WTC11 (cell line): ENCODE measurements around the gene SMIM24. TPM values are rescaled to one million over a fixed set of nuclear protein-coding genes. Genes with fewer than 3 reads are reported as not detected.

Experiments used
- ATAC-seq: fragments of 200-7000 bp; cut with Tn5 transposase; 2 replicates; pipeline ENCODE4 v1.10.0; 2021; ENCODE audit warnings: mild to moderate bottlenecking, moderate library complexity
- CTCF ChIA-PET: fragments of 300-600 bp; sonication (Branson Sonifier 250); formaldehyde crosslinking; loops from one replicate; lab custom pipeline; 2021; ENCODE audit warnings: antibody characterized with exemption; lab: Charles Lee
- POLR2A ChIA-PET: fragments of 350-600 bp; sonication (Branson Sonifier 250); formaldehyde crosslinking; loops from one replicate; lab custom pipeline; 2021; ENCODE audit warnings: antibody characterized with exemption; lab: Charles Lee
- DNase-seq: peaks from one replicate; pipeline ENCODE4 v3.0.0; 2021; ENCODE audit warnings: low spot score
- H3K27ac Mint-ChIP-seq: 2 replicates; pipeline ENCODE4 v1.8.0; 2021; ENCODE audit warnings: mixed read lengths
- H3K27me3 Mint-ChIP-seq: 2 replicates; pipeline ENCODE4 v1.8.0; 2021; ENCODE audit warnings: low read depth, mild to moderate bottlenecking, moderate library complexity, mixed read lengths
- H3K36me3 Mint-ChIP-seq: 2 replicates; pipeline ENCODE4 v1.8.0; 2021; ENCODE audit warnings: mixed read lengths
- H3K4me1 Mint-ChIP-seq: 2 replicates; pipeline ENCODE4 v1.8.0; 2022; ENCODE audit warnings: mixed read lengths
- H3K4me3 Mint-ChIP-seq: 2 replicates; pipeline ENCODE4 v1.8.0; 2021; ENCODE audit warnings: mild to moderate bottlenecking, moderate library complexity, mixed read lengths
- H3K9me3 Mint-ChIP-seq: 2 replicates; pipeline ENCODE4 v1.8.0; 2021; ENCODE audit warnings: mixed read lengths
- CBFB ChIP-seq: sonication (generic); formaldehyde crosslinking; IDR thresholded peaks from 2 replicates; pipeline ENCODE4 v1.8.1; 2022; ENCODE audit warnings: mild to moderate bottlenecking, low read depth, missing genetic modification reagents
- CREM ChIP-seq: sonication (generic); formaldehyde crosslinking; IDR thresholded peaks from 2 replicates; pipeline ENCODE4 v1.8.1; 2022; ENCODE audit warnings: mild to moderate bottlenecking, missing genetic modification reagents, moderate library complexity
- EMX1 ChIP-seq: fragments of 250-450 bp; sonication (Bioruptor Pico); IDR thresholded peaks from 2 replicates; pipeline ENCODE4 v1.8.0; 2021; ENCODE audit warnings: mild to moderate bottlenecking
- FOXK1 ChIP-seq: sonication (generic); formaldehyde crosslinking; IDR thresholded peaks from 2 replicates; pipeline ENCODE4 v1.8.0; 2022; ENCODE audit warnings: mild to moderate bottlenecking, moderate library complexity, missing genetic modification reagents
- FOXP1 ChIP-seq: sonication (generic); formaldehyde crosslinking; IDR thresholded peaks from 2 replicates; pipeline ENCODE4 v1.8.0; 2022; ENCODE audit warnings: missing genetic modification reagents, mild to moderate bottlenecking, moderate library complexity, borderline replicate concordance
- HMGA2 ChIP-seq: fragments of 250-450 bp; sonication (Bioruptor Pico); IDR thresholded peaks from 2 replicates; pipeline ENCODE4 v1.4.0; 2021; ENCODE audit warnings: mild to moderate bottlenecking, moderate library complexity
- IRF2 ChIP-seq: sonication (generic); formaldehyde crosslinking; IDR thresholded peaks from 2 replicates; pipeline ENCODE4 v1.8.0; 2022; ENCODE audit warnings: low read depth, missing genetic modification reagents, borderline replicate concordance
- MYBL2 ChIP-seq: sonication (generic); formaldehyde crosslinking; IDR thresholded peaks from 2 replicates; pipeline ENCODE4 v1.8.1; 2023; ENCODE audit warnings: mild to moderate bottlenecking, moderate library complexity, missing genetic modification reagents
- NR1H2 ChIP-seq: sonication (generic); formaldehyde crosslinking; IDR thresholded peaks from 2 replicates; pipeline ENCODE4 v1.9.0; 2021; ENCODE audit warnings: mild to moderate bottlenecking, moderate library complexity, missing genetic modification reagents
- RELA ChIP-seq: sonication (generic); formaldehyde crosslinking; IDR thresholded peaks from 2 replicates; pipeline ENCODE4 v1.8.1; 2022; ENCODE audit warnings: missing genetic modification reagents, mild to moderate bottlenecking, borderline replicate concordance
- SP1 ChIP-seq: sonication (generic); formaldehyde crosslinking; conservative IDR thresholded peaks from 2 replicates; pipeline ENCODE4 v1.8.1; 2022; ENCODE audit warnings: missing genetic modification reagents
- TP53 ChIP-seq: sonication (generic); formaldehyde crosslinking; IDR thresholded peaks from 2 replicates; pipeline ENCODE4 v1.8.1; 2023; ENCODE audit warnings: mild to moderate bottlenecking, missing genetic modification reagents
- ZNF317 ChIP-seq: sonication (generic); formaldehyde crosslinking; IDR thresholded peaks from 2 replicates; pipeline ENCODE4 v1.8.1; 2023; ENCODE audit warnings: low read depth, mild to moderate bottlenecking, moderate library complexity, missing genetic modification reagents, borderline replicate concordance
- ZNF416 ChIP-seq: fragments of 250-450 bp; sonication (Bioruptor Pico); IDR thresholded peaks from 2 replicates; pipeline ENCODE4 v1.9.0; 2021; ENCODE audit warnings: mild to moderate bottlenecking, inconsistent platforms
- ZNF671 ChIP-seq: fragments of 250-450 bp; sonication (Bioruptor Pico); IDR thresholded peaks from 2 replicates; pipeline ENCODE4 v1.8.0; 2021; ENCODE audit warnings: mild to moderate bottlenecking
- total RNA-seq: library from RNA; stranded (reverse); gene quantifications from 3 replicates; pipeline ENCODE4 v1.2.3, GENCODE V29; 2021
- TF ChIP-seq, protein P1 (sequence below): fragments of 250-450 bp; sonication (Bioruptor Pico); IDR thresholded peaks from 2 replicates; pipeline ENCODE4 v1.9.0; 2021; ENCODE audit warnings: mild to moderate bottlenecking, borderline replicate concordance
- TF ChIP-seq, protein P2 (sequence below): fragments of 200-600 bp; IDR thresholded peaks from 2 replicates; pipeline ENCODE4 v1.8.0; 2022; ENCODE audit warnings: antibody characterized with exemption
- TF ChIP-seq, protein P3 (sequence below): sonication (generic); formaldehyde crosslinking; IDR thresholded peaks from 2 replicates; pipeline ENCODE4 v1.8.0; 2022; ENCODE audit warnings: mild to moderate bottlenecking, missing genetic modification reagents
- TF ChIP-seq, protein P4 (sequence below): sonication (generic); formaldehyde crosslinking; IDR thresholded peaks from 2 replicates; pipeline ENCODE4 v1.8.0; 2023; ENCODE audit warnings: missing genetic modification reagents, mild to moderate bottlenecking, borderline replicate concordance
- TF ChIP-seq, protein P5 (sequence below): sonication (generic); formaldehyde crosslinking; IDR thresholded peaks from 2 replicates; pipeline ENCODE4 v1.8.0; 2022; ENCODE audit warnings: mild to moderate bottlenecking, missing genetic modification reagents
- TF ChIP-seq, protein P6 (sequence below): sonication (generic); formaldehyde crosslinking; IDR thresholded peaks from 2 replicates; pipeline ENCODE4 v1.8.1; 2023; ENCODE audit warnings: mild to moderate bottlenecking, missing genetic modification reagents, moderate library complexity
- TF ChIP-seq, protein P7 (sequence below): sonication (generic); formaldehyde crosslinking; IDR thresholded peaks from 2 replicates; pipeline ENCODE4 v1.8.1; 2023; ENCODE audit warnings: mild to moderate bottlenecking, moderate library complexity, missing genetic modification reagents

SMIM24 gene
- total RNA-seq, 1 experiment from 2014 or later, result 2.8 TPM

DNA sequence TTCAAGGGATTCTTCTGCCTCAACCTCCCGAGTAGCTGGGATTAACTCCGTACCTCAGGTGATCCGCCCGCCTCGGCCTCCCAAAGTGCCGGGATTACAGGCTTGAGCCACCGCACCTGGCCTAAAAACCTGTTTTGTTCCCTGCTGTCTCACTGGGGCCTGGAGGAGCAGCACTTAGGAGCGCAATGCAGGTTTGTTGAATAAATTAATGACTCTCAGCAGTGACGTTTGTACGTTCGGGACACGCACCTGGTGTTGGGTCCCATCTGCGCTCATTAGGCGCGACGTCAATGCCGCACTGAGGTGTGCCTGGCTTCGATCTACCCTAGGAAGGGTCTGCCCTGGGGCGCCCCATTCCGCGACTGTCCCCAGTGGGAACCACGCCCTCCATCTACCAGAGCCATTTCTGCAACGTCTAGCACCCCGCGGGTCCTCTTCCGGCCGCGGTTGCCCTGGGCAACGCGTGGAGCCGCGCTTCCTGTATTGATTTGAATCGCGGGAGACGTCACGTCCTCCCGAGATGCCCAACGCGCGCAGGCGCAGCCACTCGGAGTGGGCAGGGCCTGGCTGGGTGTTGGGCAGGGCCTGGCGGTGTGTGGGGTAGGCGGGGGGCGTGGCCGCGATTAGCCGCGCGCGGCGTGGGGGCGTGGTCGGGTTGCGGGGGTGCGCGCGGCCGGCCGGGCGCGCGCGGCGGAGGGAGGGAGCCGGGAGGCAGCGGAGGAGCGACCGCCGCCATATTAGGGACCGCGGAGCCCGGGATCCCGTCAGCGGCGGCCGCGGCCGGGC is 25.5 kb upstream of the SMIM24 start, which contains the start of gene FZR1:
FZR1 (plus strand) TSS at position 714 of the 786 bp plus-strand sequence. CDS start 16,679 bp downstream, outside the sequence.
- no peaks in the 10 kb centered on the region; the same call in 1 of the 2 replicates for H3K27me3 Mint-ChIP-seq
- peaks cover 12% of the 10 kb centered on the region; the same call in 1 of the 2 replicates for H3K36me3 Mint-ChIP-seq
- POLR2A ChIA-PET, result no interaction called here
- ATAC-seq (peak; percentile 84), DNase-seq (peak; percentile 97)
- H3K9me3 Mint-ChIP-seq, result no peaks in the 10 kb centered on the region
- CTCF ChIA-PET, result interaction anchor here (0.6 to 1.4 kb wide), 3 partner anchors 70 to 155 kb away, joined by 3 to 6 read pairs (median 4); no protein-coding TSS in a partner anchor
- peak within 1 kb of the TSS; percentile 99 for H3K27ac Mint-ChIP-seq
- H3K4me1 Mint-ChIP-seq, result peaks cover 21% of the 10 kb centered on the region
- H3K4me3 Mint-ChIP-seq, result peak within 1 kb of the TSS; percentile 88
- no peak for TF ChIP-seq TP53 (CRISPR knock-in tag)
- TF ChIP-seq CBFB, result 0 out of 2 replicates have a peak, but pooled peaks have one; percentile 78
- TF ChIP-seq CREM, result peak; percentile 93
- no peak for TF ChIP-seq NR1H2 (CRISPR knock-in tag)
- TF ChIP-seq, protein P1, sequence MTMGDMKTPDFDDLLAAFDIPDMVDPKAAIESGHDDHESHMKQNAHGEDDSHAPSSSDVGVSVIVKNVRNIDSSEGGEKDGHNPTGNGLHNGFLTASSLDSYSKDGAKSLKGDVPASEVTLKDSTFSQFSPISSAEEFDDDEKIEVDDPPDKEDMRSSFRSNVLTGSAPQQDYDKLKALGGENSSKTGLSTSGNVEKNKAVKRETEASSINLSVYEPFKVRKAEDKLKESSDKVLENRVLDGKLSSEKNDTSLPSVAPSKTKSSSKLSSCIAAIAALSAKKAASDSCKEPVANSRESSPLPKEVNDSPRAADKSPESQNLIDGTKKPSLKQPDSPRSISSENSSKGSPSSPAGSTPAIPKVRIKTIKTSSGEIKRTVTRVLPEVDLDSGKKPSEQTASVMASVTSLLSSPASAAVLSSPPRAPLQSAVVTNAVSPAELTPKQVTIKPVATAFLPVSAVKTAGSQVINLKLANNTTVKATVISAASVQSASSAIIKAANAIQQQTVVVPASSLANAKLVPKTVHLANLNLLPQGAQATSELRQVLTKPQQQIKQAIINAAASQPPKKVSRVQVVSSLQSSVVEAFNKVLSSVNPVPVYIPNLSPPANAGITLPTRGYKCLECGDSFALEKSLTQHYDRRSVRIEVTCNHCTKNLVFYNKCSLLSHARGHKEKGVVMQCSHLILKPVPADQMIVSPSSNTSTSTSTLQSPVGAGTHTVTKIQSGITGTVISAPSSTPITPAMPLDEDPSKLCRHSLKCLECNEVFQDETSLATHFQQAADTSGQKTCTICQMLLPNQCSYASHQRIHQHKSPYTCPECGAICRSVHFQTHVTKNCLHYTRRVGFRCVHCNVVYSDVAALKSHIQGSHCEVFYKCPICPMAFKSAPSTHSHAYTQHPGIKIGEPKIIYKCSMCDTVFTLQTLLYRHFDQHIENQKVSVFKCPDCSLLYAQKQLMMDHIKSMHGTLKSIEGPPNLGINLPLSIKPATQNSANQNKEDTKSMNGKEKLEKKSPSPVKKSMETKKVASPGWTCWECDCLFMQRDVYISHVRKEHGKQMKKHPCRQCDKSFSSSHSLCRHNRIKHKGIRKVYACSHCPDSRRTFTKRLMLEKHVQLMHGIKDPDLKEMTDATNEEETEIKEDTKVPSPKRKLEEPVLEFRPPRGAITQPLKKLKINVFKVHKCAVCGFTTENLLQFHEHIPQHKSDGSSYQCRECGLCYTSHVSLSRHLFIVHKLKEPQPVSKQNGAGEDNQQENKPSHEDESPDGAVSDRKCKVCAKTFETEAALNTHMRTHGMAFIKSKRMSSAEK (CRISPR knock-in tag), result no peak
- TF ChIP-seq FOXK1, result peak; percentile 93
- TF ChIP-seq, protein P2, sequence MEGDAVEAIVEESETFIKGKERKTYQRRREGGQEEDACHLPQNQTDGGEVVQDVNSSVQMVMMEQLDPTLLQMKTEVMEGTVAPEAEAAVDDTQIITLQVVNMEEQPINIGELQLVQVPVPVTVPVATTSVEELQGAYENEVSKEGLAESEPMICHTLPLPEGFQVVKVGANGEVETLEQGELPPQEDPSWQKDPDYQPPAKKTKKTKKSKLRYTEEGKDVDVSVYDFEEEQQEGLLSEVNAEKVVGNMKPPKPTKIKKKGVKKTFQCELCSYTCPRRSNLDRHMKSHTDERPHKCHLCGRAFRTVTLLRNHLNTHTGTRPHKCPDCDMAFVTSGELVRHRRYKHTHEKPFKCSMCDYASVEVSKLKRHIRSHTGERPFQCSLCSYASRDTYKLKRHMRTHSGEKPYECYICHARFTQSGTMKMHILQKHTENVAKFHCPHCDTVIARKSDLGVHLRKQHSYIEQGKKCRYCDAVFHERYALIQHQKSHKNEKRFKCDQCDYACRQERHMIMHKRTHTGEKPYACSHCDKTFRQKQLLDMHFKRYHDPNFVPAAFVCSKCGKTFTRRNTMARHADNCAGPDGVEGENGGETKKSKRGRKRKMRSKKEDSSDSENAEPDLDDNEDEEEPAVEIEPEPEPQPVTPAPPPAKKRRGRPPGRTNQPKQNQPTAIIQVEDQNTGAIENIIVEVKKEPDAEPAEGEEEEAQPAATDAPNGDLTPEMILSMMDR, result no peak
- peak; percentile 91 for TF ChIP-seq SP1 (CRISPR knock-in tag)
- TF ChIP-seq RELA (CRISPR knock-in tag), result no peak
- no peak for TF ChIP-seq ZNF671
- TF ChIP-seq, protein P3, sequence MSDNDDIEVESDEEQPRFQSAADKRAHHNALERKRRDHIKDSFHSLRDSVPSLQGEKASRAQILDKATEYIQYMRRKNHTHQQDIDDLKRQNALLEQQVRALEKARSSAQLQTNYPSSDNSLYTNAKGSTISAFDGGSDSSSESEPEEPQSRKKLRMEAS, result peak; percentile 88
- TF ChIP-seq, protein P4, sequence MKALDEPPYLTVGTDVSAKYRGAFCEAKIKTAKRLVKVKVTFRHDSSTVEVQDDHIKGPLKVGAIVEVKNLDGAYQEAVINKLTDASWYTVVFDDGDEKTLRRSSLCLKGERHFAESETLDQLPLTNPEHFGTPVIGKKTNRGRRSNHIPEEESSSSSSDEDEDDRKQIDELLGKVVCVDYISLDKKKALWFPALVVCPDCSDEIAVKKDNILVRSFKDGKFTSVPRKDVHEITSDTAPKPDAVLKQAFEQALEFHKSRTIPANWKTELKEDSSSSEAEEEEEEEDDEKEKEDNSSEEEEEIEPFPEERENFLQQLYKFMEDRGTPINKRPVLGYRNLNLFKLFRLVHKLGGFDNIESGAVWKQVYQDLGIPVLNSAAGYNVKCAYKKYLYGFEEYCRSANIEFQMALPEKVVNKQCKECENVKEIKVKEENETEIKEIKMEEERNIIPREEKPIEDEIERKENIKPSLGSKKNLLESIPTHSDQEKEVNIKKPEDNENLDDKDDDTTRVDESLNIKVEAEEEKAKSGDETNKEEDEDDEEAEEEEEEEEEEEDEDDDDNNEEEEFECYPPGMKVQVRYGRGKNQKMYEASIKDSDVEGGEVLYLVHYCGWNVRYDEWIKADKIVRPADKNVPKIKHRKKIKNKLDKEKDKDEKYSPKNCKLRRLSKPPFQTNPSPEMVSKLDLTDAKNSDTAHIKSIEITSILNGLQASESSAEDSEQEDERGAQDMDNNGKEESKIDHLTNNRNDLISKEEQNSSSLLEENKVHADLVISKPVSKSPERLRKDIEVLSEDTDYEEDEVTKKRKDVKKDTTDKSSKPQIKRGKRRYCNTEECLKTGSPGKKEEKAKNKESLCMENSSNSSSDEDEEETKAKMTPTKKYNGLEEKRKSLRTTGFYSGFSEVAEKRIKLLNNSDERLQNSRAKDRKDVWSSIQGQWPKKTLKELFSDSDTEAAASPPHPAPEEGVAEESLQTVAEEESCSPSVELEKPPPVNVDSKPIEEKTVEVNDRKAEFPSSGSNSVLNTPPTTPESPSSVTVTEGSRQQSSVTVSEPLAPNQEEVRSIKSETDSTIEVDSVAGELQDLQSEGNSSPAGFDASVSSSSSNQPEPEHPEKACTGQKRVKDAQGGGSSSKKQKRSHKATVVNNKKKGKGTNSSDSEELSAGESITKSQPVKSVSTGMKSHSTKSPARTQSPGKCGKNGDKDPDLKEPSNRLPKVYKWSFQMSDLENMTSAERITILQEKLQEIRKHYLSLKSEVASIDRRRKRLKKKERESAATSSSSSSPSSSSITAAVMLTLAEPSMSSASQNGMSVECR (CRISPR knock-in tag), result no peak; the same call in 1 of the 2 replicates
- no peak for TF ChIP-seq IRF2 (CRISPR knock-in tag)
- peak; percentile 61; the same call in 1 of the 2 replicates for TF ChIP-seq FOXP1 (CRISPR knock-in tag)
- TF ChIP-seq, protein P5, sequence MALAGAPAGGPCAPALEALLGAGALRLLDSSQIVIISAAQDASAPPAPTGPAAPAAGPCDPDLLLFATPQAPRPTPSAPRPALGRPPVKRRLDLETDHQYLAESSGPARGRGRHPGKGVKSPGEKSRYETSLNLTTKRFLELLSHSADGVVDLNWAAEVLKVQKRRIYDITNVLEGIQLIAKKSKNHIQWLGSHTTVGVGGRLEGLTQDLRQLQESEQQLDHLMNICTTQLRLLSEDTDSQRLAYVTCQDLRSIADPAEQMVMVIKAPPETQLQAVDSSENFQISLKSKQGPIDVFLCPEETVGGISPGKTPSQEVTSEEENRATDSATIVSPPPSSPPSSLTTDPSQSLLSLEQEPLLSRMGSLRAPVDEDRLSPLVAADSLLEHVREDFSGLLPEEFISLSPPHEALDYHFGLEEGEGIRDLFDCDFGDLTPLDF, result no peak
- 0 out of 2 replicates have a peak, but pooled peaks have one; percentile 23 for TF ChIP-seq ZNF416 (CRISPR knock-in tag)
- TF ChIP-seq EMX1 (CRISPR knock-in tag), result no peak
- TF ChIP-seq HMGA2 (CRISPR knock-in tag), result 0 out of 2 replicates have a peak, but pooled peaks have one; percentile 11
- no peak for TF ChIP-seq ZNF317 (CRISPR knock-in tag)
- TF ChIP-seq, protein P6, sequence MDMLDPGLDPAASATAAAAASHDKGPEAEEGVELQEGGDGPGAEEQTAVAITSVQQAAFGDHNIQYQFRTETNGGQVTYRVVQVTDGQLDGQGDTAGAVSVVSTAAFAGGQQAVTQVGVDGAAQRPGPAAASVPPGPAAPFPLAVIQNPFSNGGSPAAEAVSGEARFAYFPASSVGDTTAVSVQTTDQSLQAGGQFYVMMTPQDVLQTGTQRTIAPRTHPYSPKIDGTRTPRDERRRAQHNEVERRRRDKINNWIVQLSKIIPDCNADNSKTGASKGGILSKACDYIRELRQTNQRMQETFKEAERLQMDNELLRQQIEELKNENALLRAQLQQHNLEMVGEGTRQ, result peak; percentile 48; the same call in 1 of the 2 replicates
- TF ChIP-seq MYBL2, result peak; percentile 100
- TF ChIP-seq, protein P7, sequence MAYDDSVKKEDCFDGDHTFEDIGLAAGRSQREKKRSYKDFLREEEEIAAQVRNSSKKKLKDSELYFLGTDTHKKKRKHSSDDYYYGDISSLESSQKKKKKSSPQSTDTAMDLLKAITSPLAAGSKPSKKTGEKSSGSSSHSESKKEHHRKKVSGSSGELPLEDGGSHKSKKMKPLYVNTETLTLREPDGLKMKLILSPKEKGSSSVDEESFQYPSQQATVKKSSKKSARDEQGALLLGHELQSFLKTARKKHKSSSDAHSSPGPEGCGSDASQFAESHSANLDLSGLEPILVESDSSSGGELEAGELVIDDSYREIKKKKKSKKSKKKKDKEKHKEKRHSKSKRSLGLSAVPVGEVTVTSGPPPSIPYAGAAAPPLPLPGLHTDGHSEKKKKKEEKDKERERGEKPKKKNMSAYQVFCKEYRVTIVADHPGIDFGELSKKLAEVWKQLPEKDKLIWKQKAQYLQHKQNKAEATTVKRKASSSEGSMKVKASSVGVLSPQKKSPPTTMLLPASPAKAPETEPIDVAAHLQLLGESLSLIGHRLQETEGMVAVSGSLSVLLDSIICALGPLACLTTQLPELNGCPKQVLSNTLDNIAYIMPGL (CRISPR knock-in tag), result no peak
